Upper lobe of left lung (tissue), 4 donors: ENCODE results near the gene CTNNA1.

Experiments
- CTCF ChIP-seq, 6 experiments: fragments of 450-650 bp in 4 of 6; fragments of 200-600 bp in 2 of 6; sonication (generic) in 2 of 6; IDR thresholded peaks; one replicate each; pipeline ENCODE4 v1.5.1; 2016 to 2019; ENCODE audit warnings: antibody characterized with exemption in 6 of 6
- POLR2A ChIP-seq, 4 donors: fragments of 450-650 bp; IDR thresholded peaks; one replicate each; pipeline ENCODE4 v1.5.1; 2016 to 2017; ENCODE audit warnings: antibody characterized with exemption in 4 of 4, mild to moderate bottlenecking in 2 of 4

- TF ChIP-seq CTCF (IDR thresholded peaks at IDR 0.05) (no peak), POLR2A (IDR thresholded peaks at IDR 0.05) (no peak)
Observed at GRCh38 chr5:138954257-138955012, 201.2 kb downstream of the CTNNA1 start.
